Esophagus muscularis mucosa (tissue), 4 donors: ENCODE results near the gene SOWAHC. TPM values are rescaled to one million over a fixed set of nuclear protein-coding genes. Genes with fewer than 3 reads are reported as not detected.

Experiments used
- DNase-seq: peaks from one replicate; pipeline ENCODE4 v3.0.0-alpha.2; 2017; ENCODE audit errors: extremely low spot score
- H3K27ac ChIP-seq, 4 donors: fragments of 200-600 bp; sonication (generic); replicated peaks in 1 of 4; 1 replicate in 3 of 4; 2 replicates in 1 of 4; pipeline ENCODE4 v1.5.1; 2016 to 2019; ENCODE audit warnings: mild to moderate bottlenecking in 1 of 4
- H3K27me3 ChIP-seq, 4 donors: fragments of 200-600 bp; sonication (generic); one replicate each; pipeline versions ENCODE4 v1.5.1 to v1.6.0; 2016 to 2019
- H3K36me3 ChIP-seq, 4 donors: fragments of 200-600 bp; sonication (generic); one replicate each; pipeline ENCODE4 v1.5.1; 2016 to 2019
- H3K4me1 ChIP-seq, 4 donors: fragments of 200-600 bp; sonication (generic); one replicate each; pipeline ENCODE4 v1.5.1; 2016 to 2019
- H3K4me3 ChIP-seq, 4 donors: fragments of 200-600 bp; sonication (generic); 1 replicate in 2 of 4; 2 replicates in 2 of 4; pipeline ENCODE4 v1.5.1; 2016 to 2019; ENCODE audit warnings: mild to moderate bottlenecking in 4 of 4, moderate library complexity in 1 of 4
- H3K9me3 ChIP-seq, 4 donors: fragments of 200-600 bp; sonication (generic); 1 replicate in 3 of 4; 2 replicates in 1 of 4; pipeline ENCODE4 v1.5.1; 2016 to 2019
- EP300 ChIP-seq: sonication (generic); formaldehyde crosslinking; IDR thresholded peaks from one replicate; pipeline ENCODE4 v1.6.1; 2017; ENCODE audit warnings: antibody characterized with exemption
- POLR2A ChIP-seq: fragments of 450-650 bp; IDR thresholded peaks from one replicate; pipeline ENCODE4 v1.6.1; 2017; ENCODE audit warnings: antibody characterized with exemption, moderate library complexity, mild to moderate bottlenecking, low read depth
- POLR2AphosphoS5 ChIP-seq, 2 donors: sonication (generic); formaldehyde crosslinking; IDR thresholded peaks; one replicate each; pipeline ENCODE4 v1.6.1; 2017; ENCODE audit warnings: antibody characterized with exemption in 2 of 2
- WGBS: methylation state at CpG from one replicate; pipeline ENCODE4 v1.1.5; 2018; 5-methylcytosine and 5-hydroxymethylcytosine counted together
- intact Hi-C: fragments of 100-400 bp; cut with DNase I; formaldehyde crosslinking; loops from one replicate; pipeline ENCODE4 v1.15.1; 2023
- total RNA-seq, 4 donors: library from RNA; depleted of rRNA; stranded (reverse); fragments of >200 nt; gene quantifications; one replicate each; pipeline versions ENCODE4 v1.1.0 to v1.2.1, GENCODE V29; 2016
- TF ChIP-seq, protein P1 (sequence below), 3 experiments: fragments of 200-600 bp in 2 of 3; fragments of 450-650 bp in 1 of 3; sonication (generic) in 2 of 3; IDR thresholded peaks; one replicate each; pipeline ENCODE4 v1.5.1; 2017 to 2019; ENCODE audit warnings: antibody characterized with exemption in 3 of 3, mild to moderate bottlenecking in 2 of 3, moderate library complexity in 1 of 3

SOWAHC gene
- total RNA-seq, 4 donors from 2014 or later: 24.1 to 56.8 (median 43.3) TPM

DNA sequence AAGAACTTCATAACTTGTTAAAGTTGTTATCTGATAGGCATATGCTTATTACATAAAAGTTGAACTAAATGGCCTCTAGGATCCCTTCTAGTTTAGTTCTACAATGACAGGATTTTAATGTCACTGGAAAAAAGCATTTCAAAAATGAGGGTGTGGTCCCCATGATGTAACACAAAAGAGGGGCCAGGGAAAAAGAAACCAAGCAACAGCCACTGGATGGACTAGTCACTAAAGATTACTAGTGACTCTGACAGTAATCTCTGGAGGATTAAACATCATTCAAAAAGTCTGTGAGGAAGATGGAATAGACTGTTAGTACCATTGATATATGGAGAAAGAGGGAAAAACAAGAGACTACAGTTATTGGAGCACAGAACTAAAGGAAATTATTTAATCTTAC lies 23.0 kb upstream of the SOWAHC start:
- intact Hi-C loops: no loop called here
- no peak overlapping the region for H3K4me3 ChIP-seq
- H3K27ac ChIP-seq: no peak overlapping the region
- peaks cover 0 to 31% (median 13%) of the 10 kb centered on the region in 4 donors for H3K4me1 ChIP-seq
- no peak for TF ChIP-seq POLR2A
- no peak for TF ChIP-seq EP300
- TF ChIP-seq, protein P1, sequence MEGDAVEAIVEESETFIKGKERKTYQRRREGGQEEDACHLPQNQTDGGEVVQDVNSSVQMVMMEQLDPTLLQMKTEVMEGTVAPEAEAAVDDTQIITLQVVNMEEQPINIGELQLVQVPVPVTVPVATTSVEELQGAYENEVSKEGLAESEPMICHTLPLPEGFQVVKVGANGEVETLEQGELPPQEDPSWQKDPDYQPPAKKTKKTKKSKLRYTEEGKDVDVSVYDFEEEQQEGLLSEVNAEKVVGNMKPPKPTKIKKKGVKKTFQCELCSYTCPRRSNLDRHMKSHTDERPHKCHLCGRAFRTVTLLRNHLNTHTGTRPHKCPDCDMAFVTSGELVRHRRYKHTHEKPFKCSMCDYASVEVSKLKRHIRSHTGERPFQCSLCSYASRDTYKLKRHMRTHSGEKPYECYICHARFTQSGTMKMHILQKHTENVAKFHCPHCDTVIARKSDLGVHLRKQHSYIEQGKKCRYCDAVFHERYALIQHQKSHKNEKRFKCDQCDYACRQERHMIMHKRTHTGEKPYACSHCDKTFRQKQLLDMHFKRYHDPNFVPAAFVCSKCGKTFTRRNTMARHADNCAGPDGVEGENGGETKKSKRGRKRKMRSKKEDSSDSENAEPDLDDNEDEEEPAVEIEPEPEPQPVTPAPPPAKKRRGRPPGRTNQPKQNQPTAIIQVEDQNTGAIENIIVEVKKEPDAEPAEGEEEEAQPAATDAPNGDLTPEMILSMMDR (IDR thresholded peaks at IDR 0.05): no peak
- no peak for TF ChIP-seq POLR2AphosphoS5 (IDR thresholded peaks at IDR 0.05)
- H3K27me3 ChIP-seq: no peaks in the 10 kb centered on the region
- no peaks in the 10 kb centered on the region for H3K9me3 ChIP-seq
- peaks cover 0 to 17% (median 4%) of the 10 kb centered on the region in 4 donors for H3K36me3 ChIP-seq
- no peak for DNase-seq

DNA sequence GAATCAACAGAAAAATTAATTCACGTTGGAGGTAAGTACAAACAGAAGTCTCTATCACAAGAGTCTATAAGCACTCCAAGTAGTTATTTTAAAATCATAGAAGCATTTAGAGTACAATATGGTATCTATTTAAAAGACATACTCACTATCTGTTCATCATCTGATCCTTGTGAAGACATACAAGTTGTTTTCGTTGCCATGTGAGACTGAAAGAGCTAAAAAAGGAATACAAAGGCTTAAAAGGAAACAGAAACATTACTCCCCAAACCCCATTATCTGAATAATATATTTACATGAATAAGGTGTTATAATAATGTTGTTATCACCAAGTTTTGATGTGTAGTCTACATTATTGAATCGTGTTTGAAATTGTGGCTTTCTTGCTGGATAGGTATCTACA lies 21.3 kb upstream of the SOWAHC start:
- no peak for DNase-seq
- TF ChIP-seq, protein P1 (IDR thresholded peaks at IDR 0.05): no peak
- no peak for TF ChIP-seq POLR2AphosphoS5 (IDR thresholded peaks at IDR 0.05)
- no peak for TF ChIP-seq POLR2A
- no peak for TF ChIP-seq EP300
- Histone ChIP-seq H3K36me3 (peaks cover 0 to 17% (median 4%) of the 10 kb centered on the region in 4 donors), H3K4me1 (peaks cover 0 to 45% (median 21%) of the 10 kb centered on the region in 4 donors), H3K27me3 (no peaks in the 10 kb centered on the region), H3K27ac (no peak overlapping the region), H3K4me3 (no peak overlapping the region), H3K9me3 (no peaks in the 10 kb centered on the region)
- intact Hi-C loops: no loop called here
- 83% methylated on average over 3 of the region's 3 CpGs for WGBS

DNA sequence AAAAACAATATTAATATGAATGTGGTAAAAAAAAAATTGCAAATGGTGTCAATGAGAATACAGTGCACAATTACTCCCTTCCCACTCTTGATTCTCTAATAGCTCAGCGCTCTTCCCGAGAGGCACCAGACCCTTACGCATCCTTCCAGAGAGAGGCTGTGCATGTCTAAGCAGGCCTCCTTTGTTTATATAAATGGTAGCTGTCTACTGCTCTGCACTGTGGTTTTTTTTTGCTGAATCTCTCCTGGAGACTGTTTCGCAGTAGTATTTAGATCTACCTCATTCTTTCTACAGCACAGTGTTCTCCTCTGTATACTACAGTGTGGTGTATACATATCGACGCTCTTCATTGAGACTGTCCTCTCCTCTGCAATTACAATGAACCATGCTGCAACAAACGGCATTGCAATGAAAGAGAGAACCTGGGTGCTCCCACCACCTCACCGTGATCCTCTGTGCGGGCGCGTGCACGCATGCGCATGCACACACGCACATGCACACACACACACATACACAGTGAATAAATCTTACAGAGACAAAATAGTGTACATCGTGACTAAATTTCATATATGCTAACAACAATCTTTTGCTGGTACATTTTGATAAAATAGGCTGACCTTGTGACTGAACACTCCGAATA lies 19.8 kb upstream of the SOWAHC start:
- Histone ChIP-seq H3K36me3 (peaks cover 0 to 17% (median 4%) of the 10 kb centered on the region in 4 donors), H3K4me1 (peaks cover 0 to 49% (median 21%) of the 10 kb centered on the region in 4 donors), H3K27me3 (no peaks in the 10 kb centered on the region), H3K4me3 (no peak overlapping the region), H3K9me3 (no peaks in the 10 kb centered on the region), H3K27ac (no peak overlapping the region)
- intact Hi-C loops: no loop called here
- 81% methylated on average over 16 of the region's 16 CpGs for WGBS
- no peak for DNase-seq
- TF ChIP-seq POLR2AphosphoS5 (IDR thresholded peaks at IDR 0.05) (no peak), EP300 (no peak), POLR2A (no peak)
- TF ChIP-seq, protein P1 (IDR thresholded peaks at IDR 0.05): no peak

DNA sequence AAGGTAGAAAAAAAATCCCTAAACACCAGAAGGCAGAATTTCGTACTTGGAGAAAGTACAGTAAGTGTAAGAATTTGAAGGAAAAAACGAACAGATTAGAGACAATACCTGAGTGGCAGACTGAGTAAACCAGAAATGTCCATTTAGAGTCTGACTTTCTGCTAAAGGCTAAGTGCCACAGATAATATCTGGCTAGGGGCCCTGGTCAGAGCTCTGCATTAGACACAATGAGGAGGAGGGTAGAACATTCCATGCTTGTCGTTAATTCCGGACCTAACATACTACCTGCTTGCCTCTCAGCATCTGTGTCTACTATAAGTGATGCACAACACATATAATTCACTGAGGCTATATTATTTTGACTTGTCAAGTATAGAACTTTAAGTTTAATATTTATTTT lies 18.5 kb upstream of the SOWAHC start:
- Histone ChIP-seq H3K27ac (no peak overlapping the region), H3K4me1 (peaks cover 0 to 55% (median 20%) of the 10 kb centered on the region in 4 donors), H3K4me3 (no peak overlapping the region), H3K36me3 (peaks cover 0 to 10% (median 4%) of the 10 kb centered on the region in 4 donors), H3K27me3 (no peaks in the 10 kb centered on the region), H3K9me3 (no peaks in the 10 kb centered on the region)
- DNase-seq: no peak
- 87% methylated on average over 4 of the region's 4 CpGs for WGBS
- intact Hi-C loops: no loop called here
- TF ChIP-seq EP300 (no peak), POLR2AphosphoS5 (IDR thresholded peaks at IDR 0.05) (no peak), POLR2A (no peak)
- TF ChIP-seq, protein P1 (IDR thresholded peaks at IDR 0.05): no peak

DNA sequence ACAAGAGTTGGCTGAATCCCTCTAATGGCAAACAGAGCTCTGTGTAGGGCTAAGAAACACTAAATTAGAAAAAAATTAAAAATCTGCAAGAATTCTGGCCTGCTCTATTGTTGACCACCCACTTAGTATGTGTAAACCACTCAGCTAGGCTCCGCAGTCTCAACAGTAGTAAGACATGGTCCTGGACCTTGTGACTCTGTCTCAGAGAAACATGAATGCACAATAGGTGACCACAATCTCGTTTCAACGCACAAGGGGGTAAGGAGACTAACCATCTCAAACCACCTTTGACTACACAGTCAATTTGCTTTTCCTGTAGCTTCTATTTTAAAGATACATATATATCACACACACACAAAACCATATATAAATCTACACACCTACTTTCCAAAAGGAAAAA lies 16.9 kb upstream of the SOWAHC start:
- no peak overlapping the region for H3K4me3 ChIP-seq
- H3K27me3 ChIP-seq: no peaks in the 10 kb centered on the region
- TF ChIP-seq, protein P1 (IDR thresholded peaks at IDR 0.05): no peak
- TF ChIP-seq POLR2AphosphoS5 (IDR thresholded peaks at IDR 0.05): no peak
- TF ChIP-seq POLR2A: no peak
- no peak for TF ChIP-seq EP300
- H3K27ac ChIP-seq: no peak overlapping the region
- intact Hi-C loops: no loop called here
- peaks cover 0 to 3% (median 0%) of the 10 kb centered on the region in 4 donors for H3K36me3 ChIP-seq
- DNase-seq: no peak
- H3K4me1 ChIP-seq: peaks cover 3 to 68% (median 28%) of the 10 kb centered on the region in 4 donors
- H3K9me3 ChIP-seq: no peaks in the 10 kb centered on the region
- 85% methylated on average over 3 of the region's 3 CpGs for WGBS
